IMR-90 (cell line): Measurements from ENCODE around the gene BTBD6. TPM values are rescaled to one million over a fixed set of nuclear protein-coding genes. Genes with fewer than 3 reads are reported as not detected.

Experiments
- ATAC-seq: fragments of 200-7000 bp; cut with Tn5 transposase; 2 replicates; pipeline ENCODE4 v1.9.1; 2020; ENCODE audit warnings: low read depth, mild to moderate bottlenecking, moderate library complexity
- BruUV-seq: library from RNA; stranded (reverse); fragments of 400-500 nt; replicated peaks from 2 replicates; lab custom pipeline; 2021; lab: Mats Ljungman, UMichigan
- CTCF ChIA-PET: fragments of 300-600 bp; formaldehyde crosslinking; extraction: SDS; loops from one replicate; lab custom pipeline; 2021; ENCODE audit warnings: antibody characterized with exemption; lab: Yijun Ruan, JAX
- POLR2A ChIA-PET: fragments of 300-600 bp; sonication (Branson Sonifier 250); formaldehyde crosslinking; loops from one replicate; lab custom pipeline; 2022; ENCODE audit warnings: antibody characterized with exemption; ENCODE audit not compliant: unreplicated experiment; lab: Charles Lee
- DNase-seq: peaks from one replicate; pipeline ENCODE4 v3.0.0; 2013
- H2AFZ ChIP-seq: replicated peaks from 2 replicates; pipeline ENCODE3; 2013; ENCODE audit warnings: low read length, mild to moderate bottlenecking; ENCODE audit not compliant: poor library complexity
- H2AK5ac ChIP-seq: 2 replicates; pipeline ENCODE4 v1.6.1; 2013; ENCODE audit warnings: low read depth, low read length, inconsistent platforms
- H2AK9ac ChIP-seq: replicated peaks from 2 replicates; pipeline ENCODE3; 2013; ENCODE audit warnings: mild to moderate bottlenecking, low read depth, low read length, moderate library complexity; ENCODE audit not compliant: poor library complexity
- H2BK120ac ChIP-seq: 2 replicates; pipeline ENCODE4 v1.6.1; 2013; ENCODE audit warnings: low read depth, low read length, inconsistent platforms
- H2BK15ac ChIP-seq: 3 replicates; pipeline ENCODE4 v1.6.1; 2013; ENCODE audit warnings: low read depth, low read length, inconsistent platforms
- H2BK20ac ChIP-seq: 2 replicates; pipeline ENCODE4 v1.6.1; 2013; ENCODE audit warnings: low read depth, mild to moderate bottlenecking, inconsistent platforms, low read length, moderate library complexity
- H2BK5ac ChIP-seq: 2 replicates; pipeline ENCODE4 v1.6.1; 2013; ENCODE audit warnings: mild to moderate bottlenecking, low read depth, low read length, inconsistent platforms; ENCODE audit not compliant: poor library complexity, severe bottlenecking
- H3K14ac ChIP-seq: replicated peaks from 2 replicates; pipeline ENCODE4 v1.6.1; 2013; ENCODE audit warnings: low read depth, low read length, inconsistent platforms
- H3K18ac ChIP-seq: 2 replicates; pipeline ENCODE4 v1.6.1; 2013; ENCODE audit warnings: low read depth, low read length, control low read depth
- H3K23ac ChIP-seq: 2 replicates; pipeline ENCODE4 v1.6.1; 2013; ENCODE audit warnings: low read depth, low read length, inconsistent platforms
- H3K27ac ChIP-seq: 2 replicates; pipeline ENCODE4 v1.5.1; 2013; ENCODE audit warnings: mild to moderate bottlenecking, control low read depth, low read length; ENCODE audit not compliant: insufficient read depth
- H3K27me3 ChIP-seq: 2 replicates; pipeline ENCODE4 v1.6.1; 2013; ENCODE audit warnings: low read length; ENCODE audit not compliant: control insufficient read depth, insufficient read depth
- H3K36me3 ChIP-seq: 2 replicates; pipeline ENCODE4 v1.6.1; 2013; ENCODE audit warnings: low read length, mixed read lengths; ENCODE audit not compliant: control insufficient read depth, insufficient read depth
- H3K4ac ChIP-seq: 2 replicates; pipeline ENCODE4 v1.6.1; 2013; ENCODE audit warnings: low read depth, low read length, inconsistent platforms
- H3K4me1 ChIP-seq: 2 replicates; pipeline ENCODE4 v1.6.1; 2013; ENCODE audit warnings: low read length, mixed read lengths; ENCODE audit not compliant: control insufficient read depth, insufficient read depth
- H3K4me2 ChIP-seq: 2 replicates; pipeline ENCODE4 v1.6.1; 2013; ENCODE audit warnings: low read depth, mild to moderate bottlenecking, control low read depth, low read length, moderate library complexity
- H3K4me3 ChIP-seq: 2 replicates; pipeline ENCODE4 v1.5.1; 2013; ENCODE audit warnings: low read depth, mild to moderate bottlenecking, control low read depth, low read length, moderate library complexity; ENCODE audit not compliant: insufficient read depth
- H3K56ac ChIP-seq: 2 replicates; pipeline ENCODE4 v1.6.1; 2013; ENCODE audit warnings: low read length, inconsistent platforms; ENCODE audit not compliant: insufficient read depth; ENCODE audit errors: extremely low read depth
- H3K79me1 ChIP-seq, 2 experiments: 2 replicates each; pipeline ENCODE4 v1.6.1; 2013; ENCODE audit warnings: low read length in 2 of 2, inconsistent platforms in 1 of 2, low read depth in 1 of 2
- H3K9ac ChIP-seq: 2 replicates; pipeline ENCODE4 v1.6.1; 2013; ENCODE audit warnings: low read depth, low read length, control low read depth
- H3K9me1 ChIP-seq: 2 replicates; pipeline ENCODE4 v1.6.1; 2013; ENCODE audit warnings: low read length, inconsistent platforms; ENCODE audit not compliant: insufficient read depth
- H3K9me3 ChIP-seq: 2 replicates; pipeline ENCODE4 v1.6.1; 2013; ENCODE audit warnings: low read length; ENCODE audit not compliant: control insufficient read depth, insufficient read depth
- H4K20me1 ChIP-seq: 2 replicates; pipeline ENCODE4 v1.6.1; 2013; ENCODE audit warnings: low read length, inconsistent platforms; ENCODE audit not compliant: insufficient read depth
- H4K5ac ChIP-seq: 2 replicates; pipeline ENCODE4 v1.6.1; 2013; ENCODE audit warnings: mild to moderate bottlenecking, low read depth, low read length, control low read depth
- H4K8ac ChIP-seq, 2 experiments: 2 replicates each; pipeline ENCODE4 v1.6.1; 2013; ENCODE audit warnings: low read depth in 2 of 2, low read length in 2 of 2, control low read depth in 1 of 2, inconsistent platforms in 1 of 2
- H4K91ac ChIP-seq: 2 replicates; pipeline ENCODE4 v1.6.1; 2013; ENCODE audit warnings: low read depth, low read length, inconsistent platforms; ENCODE audit not compliant: insufficient read depth
- BHLHE40 ChIP-seq: fragments of 150-350 bp; IDR thresholded peaks from 2 replicates; pipeline ENCODE4 v1.6.1; 2016; ENCODE audit warnings: mild to moderate bottlenecking, low read depth, low read length
- CEBPB ChIP-seq: IDR thresholded peaks from 2 replicates; pipeline ENCODE4 v1.6.1; 2012; ENCODE audit warnings: low read depth, low read length, improper control_type of control experiment
- CHD1 ChIP-seq: IDR thresholded peaks from 2 replicates; pipeline ENCODE4 v1.6.1; 2012; ENCODE audit warnings: low read depth, low read length, improper control_type of control experiment
- CTCF ChIP-seq: conservative IDR thresholded peaks from 2 replicates; pipeline ENCODE4 v1.5.1; 2012; ENCODE audit warnings: mild to moderate bottlenecking, low read depth, low read length, improper control_type of control experiment
- ELK1 ChIP-seq: fragments of 150-350 bp; IDR thresholded peaks from 2 replicates; pipeline ENCODE4 v1.6.1; 2016; ENCODE audit warnings: low read depth, mild to moderate bottlenecking, low read length, moderate library complexity, borderline replicate concordance
- FOS ChIP-seq: fragments of 150-350 bp; IDR thresholded peaks from 2 replicates; pipeline ENCODE4 v1.6.1; 2016; ENCODE audit warnings: low read depth, low read length
- MAFK ChIP-seq: IDR thresholded peaks from 2 replicates; pipeline ENCODE4 v1.6.1; 2012; ENCODE audit warnings: low read depth, low read length, improper control_type of control experiment
- MAZ ChIP-seq: IDR thresholded peaks from 2 replicates; pipeline ENCODE4 v1.6.1; 2012; ENCODE audit warnings: low read depth, mild to moderate bottlenecking, low read length, improper control_type of control experiment, moderate library complexity, borderline replicate concordance
- MXI1 ChIP-seq: IDR thresholded peaks from 2 replicates; pipeline ENCODE4 v1.6.1; 2012; ENCODE audit warnings: low read depth, mild to moderate bottlenecking, low read length, moderate library complexity, borderline replicate concordance
- NFE2L2 ChIP-seq: fragments of 150-350 bp; IDR thresholded peaks from 2 replicates; pipeline ENCODE4 v1.6.1; 2016; ENCODE audit warnings: low read depth, mild to moderate bottlenecking, low read length
- POLR2A ChIP-seq: IDR thresholded peaks from 2 replicates; pipeline ENCODE4 v1.6.1; 2012; ENCODE audit warnings: mild to moderate bottlenecking, low read depth, low read length
- RAD21 ChIP-seq: IDR thresholded peaks from 2 replicates; pipeline ENCODE4 v1.6.1; 2012; ENCODE audit warnings: low read length, improper control_type of control experiment
- RCOR1 ChIP-seq: IDR thresholded peaks from 2 replicates; pipeline ENCODE4 v1.6.1; 2012; ENCODE audit warnings: mild to moderate bottlenecking, low read length, improper control_type of control experiment; ENCODE audit not compliant: insufficient replicate concordance
- RFX5 ChIP-seq: IDR thresholded peaks from 2 replicates; pipeline ENCODE4 v1.8.0; 2012; ENCODE audit warnings: low read depth, mild to moderate bottlenecking, low read length, moderate library complexity
- SMC3 ChIP-seq: fragments of 150-350 bp; IDR thresholded peaks from 2 replicates; pipeline ENCODE4 v1.6.1; 2016; ENCODE audit warnings: low read depth, mild to moderate bottlenecking, antibody characterized with exemption, low read length, moderate library complexity
- USF2 ChIP-seq: fragments of 150-350 bp; IDR thresholded peaks from 2 replicates; pipeline ENCODE4 v1.6.1; 2017; ENCODE audit warnings: mild to moderate bottlenecking, antibody characterized with exemption, low read length, low read depth
- WGBS, 2 experiments: methylation state at CpG; one replicate each; pipeline versions ENCODE4 v1.1.5 to v1.1.7; 2013; ENCODE audit warnings: missing lambda C conversion rate in 2 of 2; ENCODE audit not compliant: insufficient read length in 1 of 2; ENCODE audit errors: extremely low coverage in 2 of 2; 5-methylcytosine and 5-hydroxymethylcytosine counted together
- dilution Hi-C: fragments of 300-500 bp; cut with HindIII; formaldehyde crosslinking; loops from one replicate; pipeline ENCODE4 v1.14.3; 2018; ENCODE audit warnings: low sequenced_read_pairs; ENCODE audit not compliant: unreplicated experiment
- in situ Hi-C: fragments of 300-500 bp; cut with MboI; formaldehyde crosslinking; loops from 3 replicates; pipeline ENCODE4 v1.14.3; 2019; ENCODE audit warnings: low sequenced_read_pairs, inconsistent platforms, mixed read lengths
- intact Hi-C: fragments of 100-400 bp; cut with micrococcal nuclease; formaldehyde crosslinking; loops from 2 replicates; pipeline ENCODE4 v1.10.0; 2022
- polyA plus RNA-seq, 3 experiments: library from polyadenylated mRNA; depleted of rRNA; stranded (reverse); fragments of >200 nt; gene quantifications; 2 replicates each; pipeline ENCODE4 v1.2.3, GENCODE V29; 2012; ENCODE audit warnings: low replicate concordance in 1 of 3
- total RNA-seq: library from RNA; depleted of rRNA; stranded (reverse); fragments of >200 nt; gene quantifications from 2 replicates; pipeline ENCODE4 v1.2.3, GENCODE V29; 2012

BTBD6 gene
- total and polyA plus RNA-seq, 2 of the 4 experiments (the other 2 are of a cell fraction): 33.9 to 43.9 TPM

- ChIA-PET CTCF (no interaction called here), POLR2A (no interaction called here)
- H2BK15ac ChIP-seq: no peak overlapping the region
- no peaks in the 10 kb centered on the region for H3K27me3 ChIP-seq
- no peak overlapping the region for H2AK5ac ChIP-seq
- H3K9me1 ChIP-seq: no peaks in the 10 kb centered on the region
- H3K79me1 ChIP-seq: no peaks in the 10 kb centered on the region
- ATAC-seq (no peak), DNase-seq (no peak)
- no peak overlapping the region for H3K27ac ChIP-seq
- dilution Hi-C loops (no loop called here), intact Hi-C loops (no loop called here), in situ Hi-C loops (no loop called here)
- H2BK20ac ChIP-seq: no peak overlapping the region
- BruUV-seq: no TSS peak
- no peak overlapping the region for H3K9ac ChIP-seq
- no peak overlapping the region for H4K8ac ChIP-seq
- H4K91ac ChIP-seq: no peak overlapping the region
- no peak overlapping the region for H2AFZ ChIP-seq
- no peak overlapping the region for H2BK120ac ChIP-seq
- H4K5ac ChIP-seq: no peak overlapping the region
- H3K14ac ChIP-seq: no peak overlapping the region
- no peak for TF ChIP-seq RCOR1
- no peak for TF ChIP-seq MXI1
- no peak for TF ChIP-seq RAD21
- no peak for TF ChIP-seq MAFK
- no peak for TF ChIP-seq RFX5
- no peak for TF ChIP-seq MAZ
- no peak for TF ChIP-seq CEBPB
- TF ChIP-seq SMC3: no peak
- no peak for TF ChIP-seq FOS
- no peak for TF ChIP-seq BHLHE40
- no peak for TF ChIP-seq CTCF
- no peak for TF ChIP-seq CHD1
- TF ChIP-seq NFE2L2: no peak
- TF ChIP-seq POLR2A: no peak
- no peak for TF ChIP-seq ELK1
- TF ChIP-seq USF2: no peak
- H3K4me2 ChIP-seq: no peak overlapping the region
- no peaks in the 10 kb centered on the region; the same call in 1 of the 2 replicates for H3K4me1 ChIP-seq
- WGBS, 2 experiments: 96% methylated on average over 8 of the region's 16 CpGs; no CpG with 5 or more reads in 1 of the 2 experiments
- H3K18ac ChIP-seq: no peak overlapping the region
- H3K4me3 ChIP-seq: no peak overlapping the region
- H3K56ac ChIP-seq: no peak overlapping the region
- H3K23ac ChIP-seq: no peak overlapping the region
- H2BK5ac ChIP-seq: no peak overlapping the region
- H4K20me1 ChIP-seq: peaks cover 3% of the 10 kb centered on the region; the same call in 1 of the 2 replicates
- H3K4ac ChIP-seq: no peak overlapping the region
- no peak overlapping the region for H2AK9ac ChIP-seq
- peaks cover 14% of the 10 kb centered on the region for H3K36me3 ChIP-seq
- H3K9me3 ChIP-seq: no peaks in the 10 kb centered on the region
These were observed 38.7 kb upstream of the BTBD6 start for GRCh38 chr14:105209646-105210045.
